Measurements from ENCODE around the gene CARF. TPM values are rescaled to one million over a fixed set of nuclear protein-coding genes. Genes with fewer than 3 reads are reported as not detected.
A peak's percentile ranks its signal among the peaks of the same experiment; 100 is the strongest.
"Not testable (repeated sequence)": the region's sequence is repeated elsewhere in the genome, so short reads cannot be mapped to it uniquely, and the experiment has no call there.

The CARF gene
- polyA plus RNA-seq, 1 donor (not counting 4 experiments of a cell fraction or from before 2014, with no cell fraction given), result 5.2 TPM

DNA sequence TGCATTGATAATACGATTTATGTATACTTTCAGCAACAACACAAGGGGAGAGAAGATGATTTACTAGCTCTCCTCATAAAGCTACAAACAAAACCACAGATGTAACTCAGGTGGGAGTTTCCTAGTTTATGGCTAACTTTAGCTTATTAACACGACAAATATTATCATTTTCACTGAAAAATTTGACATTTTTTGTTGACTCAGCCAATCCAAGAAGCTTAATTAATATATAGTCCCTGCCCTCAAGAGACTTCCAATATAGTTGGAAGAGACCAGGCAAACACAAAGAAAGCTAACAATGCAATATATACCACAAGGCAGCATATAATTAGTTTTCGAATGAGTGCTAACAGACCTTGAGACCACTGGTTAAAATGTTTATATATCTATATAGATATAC is 1.4 kb upstream of the CARF start:
- Histone ChIP-seq H3K4me1 (ENCODE audit: control insufficient read depth, extremely low read depth, insufficient read depth, low read length) (peaks cover 6% of the 10 kb centered on the region), H3K4me2 (ENCODE audit: control insufficient read depth, extremely low read depth, insufficient read depth, low read depth, low read length) (peak overlapping the region; percentile 87), H2AFZ (ENCODE audit: control insufficient read depth, low read length) (no peak overlapping the region), H3K79me2 (ENCODE audit: control insufficient read depth, insufficient read depth, low read length) (peaks cover 41% of the 10 kb centered on the region), H3K36me3 (ENCODE audit: control insufficient read depth in 2 of 2, extremely low read depth in 1 of 2, insufficient read depth in 2 of 2, low read length in 2 of 2) (peaks cover 0 to 5% of the 10 kb centered on the region in 2 experiments), H3K4me3 (ENCODE audit: control insufficient read depth in 2 of 3, extremely low read depth in 1 of 3, insufficient read depth in 2 of 3, low read depth in 1 of 3, low read length in 3 of 3) (peak overlapping the region; percentile 85 to 96 (median 86)), H4K20me1 (ENCODE audit: control insufficient read depth, extremely low read depth, insufficient read depth, low read length) (no peaks in the 10 kb centered on the region), H3K27me3 (ENCODE audit: control insufficient read depth, extremely low read depth, insufficient read depth, low read length) (no peaks in the 10 kb centered on the region), H3K9me1 (ENCODE audit: control insufficient read depth, extremely low read depth, insufficient read depth, low read length) (no peaks in the 10 kb centered on the region), H3K9ac (ENCODE audit: control insufficient read depth, extremely low read depth, insufficient read depth, low read length) (peak overlapping the region; percentile 90), H3K9me3 (ENCODE audit: control insufficient read depth, low read depth, low read length) (no peaks in the 10 kb centered on the region), H3K27ac (ENCODE audit: control insufficient read depth, insufficient read depth, low read length) (peak overlapping the region; percentile 91)
- FAIRE-seq (no peak), DNase-seq (ENCODE audit: low read depth, low spot score) (no peak)
- dilution Hi-C loops (cut with MboI; ENCODE audit: extremely low pct_ligation_motif_present, low sequenced_read_pairs), result no loop called here
- TF ChIP-seq EZH2 (IDR thresholded peaks at IDR 0.05; ENCODE audit: low read length), result no peak
- TF ChIP-seq CTCF (optimal IDR thresholded peaks at IDR 0.05 in 1 of 3, IDR thresholded peaks at IDR 0.05 in 1 of 3, conservative IDR thresholded peaks at IDR 0.05 in 1 of 3; ENCODE audit: extremely low read depth in 1 of 3, insufficient read depth in 2 of 3, low read length in 3 of 3), result no peak

- dilution Hi-C loops (cut with MboI; ENCODE audit: extremely low pct_ligation_motif_present, low sequenced_read_pairs), result no loop called here
- Histone ChIP-seq H3K4me3 (ENCODE audit: control insufficient read depth in 2 of 3, extremely low read depth in 1 of 3, insufficient read depth in 2 of 3, low read depth in 1 of 3, low read length in 3 of 3) (peak overlapping the region; percentile 85 to 96 (median 86)), H3K4me2 (ENCODE audit: control insufficient read depth, extremely low read depth, insufficient read depth, low read depth, low read length) (peak overlapping the region; percentile 87), H3K27me3 (ENCODE audit: control insufficient read depth, extremely low read depth, insufficient read depth, low read length) (no peaks in the 10 kb centered on the region), H4K20me1 (ENCODE audit: control insufficient read depth, extremely low read depth, insufficient read depth, low read length) (no peaks in the 10 kb centered on the region), H3K36me3 (ENCODE audit: control insufficient read depth in 2 of 2, extremely low read depth in 1 of 2, insufficient read depth in 2 of 2, low read length in 2 of 2) (peaks cover 0 to 5% of the 10 kb centered on the region in 2 experiments), H3K27ac (ENCODE audit: control insufficient read depth, insufficient read depth, low read length) (peak overlapping the region; percentile 91), H3K79me2 (ENCODE audit: control insufficient read depth, insufficient read depth, low read length) (peaks cover 41% of the 10 kb centered on the region), H3K4me1 (ENCODE audit: control insufficient read depth, extremely low read depth, insufficient read depth, low read length) (peaks cover 6% of the 10 kb centered on the region), H2AFZ (ENCODE audit: control insufficient read depth, low read length) (peak overlapping the region; percentile 87), H3K9me3 (ENCODE audit: control insufficient read depth, low read depth, low read length) (no peaks in the 10 kb centered on the region), H3K9ac (ENCODE audit: control insufficient read depth, extremely low read depth, insufficient read depth, low read length) (peak overlapping the region; percentile 90), H3K9me1 (ENCODE audit: control insufficient read depth, extremely low read depth, insufficient read depth, low read length) (no peaks in the 10 kb centered on the region)
- FAIRE-seq (no peak), DNase-seq (ENCODE audit: low read depth, low spot score) (no peak)
- no peak for TF ChIP-seq EZH2 (IDR thresholded peaks at IDR 0.05; ENCODE audit: low read length)
- no peak for TF ChIP-seq CTCF (optimal IDR thresholded peaks at IDR 0.05 in 1 of 3, IDR thresholded peaks at IDR 0.05 in 1 of 3, conservative IDR thresholded peaks at IDR 0.05 in 1 of 3; ENCODE audit: extremely low read depth in 1 of 3, insufficient read depth in 2 of 3, low read length in 3 of 3)
Measured at GRCh38 chr2:202911203-202911511, 918 bp upstream of the CARF start.

DNA sequence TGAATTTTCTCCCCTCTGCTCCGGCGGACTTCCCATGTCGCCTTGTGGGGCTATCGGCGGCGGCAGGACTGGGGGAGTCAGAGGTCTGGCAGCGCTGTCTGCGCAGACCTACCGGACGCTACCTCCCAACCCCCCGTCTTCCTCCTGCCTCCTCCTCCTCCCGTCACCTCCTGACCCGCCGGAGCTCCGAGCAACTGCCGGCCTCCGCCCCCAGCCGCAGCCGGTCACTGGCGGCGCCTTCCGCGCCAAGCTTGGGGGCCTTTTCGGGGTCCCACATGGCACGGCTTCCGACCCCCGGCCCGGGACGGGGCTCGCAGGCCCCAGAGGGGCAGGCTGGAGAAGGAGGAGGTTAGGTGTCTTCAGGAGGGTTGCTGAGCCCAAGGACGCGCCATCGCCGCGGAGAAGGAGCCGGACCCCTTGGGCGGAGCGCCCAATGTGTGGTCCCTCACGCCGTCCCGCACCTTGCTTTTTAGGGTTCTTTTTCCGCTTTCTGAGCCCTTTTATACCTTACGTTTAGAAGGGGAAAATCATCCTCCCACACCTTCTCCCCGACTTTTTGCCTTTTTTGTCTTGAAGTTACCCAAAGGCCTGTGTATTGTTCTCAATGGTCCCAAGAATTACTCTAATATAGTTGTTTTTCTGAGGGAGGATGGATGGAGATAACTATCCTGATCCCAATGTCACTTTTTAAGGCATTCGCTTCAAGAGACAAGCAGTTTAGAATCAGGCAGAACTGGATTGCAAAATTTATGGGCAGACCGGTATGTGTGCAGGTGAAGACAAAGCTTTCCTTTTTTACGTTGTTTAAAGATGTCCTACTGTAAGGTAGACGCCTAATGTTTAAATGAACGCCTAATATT is 497 bp downstream of the CARF start:
- H3K36me3 ChIP-seq (ENCODE audit: control insufficient read depth in 2 of 2, extremely low read depth in 1 of 2, insufficient read depth in 2 of 2, low read length in 2 of 2); H4K20me1 ChIP-seq (ENCODE audit: control insufficient read depth, extremely low read depth, insufficient read depth, low read length); H3K9me3 ChIP-seq (ENCODE audit: control insufficient read depth, low read depth, low read length); dilution Hi-C loops (cut with MboI; ENCODE audit: extremely low pct_ligation_motif_present, low sequenced_read_pairs); DNase-seq (ENCODE audit: low read depth, low spot score); H3K4me1 ChIP-seq (ENCODE audit: control insufficient read depth, extremely low read depth, insufficient read depth, low read length); H3K9me1 ChIP-seq (ENCODE audit: control insufficient read depth, extremely low read depth, insufficient read depth, low read length); H3K27me3 ChIP-seq (ENCODE audit: control insufficient read depth, extremely low read depth, insufficient read depth, low read length): not testable (repeated sequence)
- Histone ChIP-seq H3K79me2 (ENCODE audit: control insufficient read depth, insufficient read depth, low read length) (peaks cover 39% of the 10 kb centered on the region), H3K4me3 (ENCODE audit: control insufficient read depth in 2 of 3, extremely low read depth in 1 of 3, insufficient read depth in 2 of 3, low read depth in 1 of 3, low read length in 3 of 3) (peak overlapping the region; percentile 85 to 96 (median 86)), H3K9ac (ENCODE audit: control insufficient read depth, extremely low read depth, insufficient read depth, low read length) (peak overlapping the region; percentile 90), H3K4me2 (ENCODE audit: control insufficient read depth, extremely low read depth, insufficient read depth, low read depth, low read length) (peak overlapping the region; percentile 62), H2AFZ (ENCODE audit: control insufficient read depth, low read length) (peak overlapping the region; percentile 87), H3K27ac (ENCODE audit: control insufficient read depth, insufficient read depth, low read length) (peak overlapping the region; percentile 91)
- peak; percentile 9 for FAIRE-seq
